DMS153 treated with DMSO at 0.1 percent for 48 hours (cell line): ENCODE measurements around the gene TEPSIN.

Source experiments
- DNase-seq: peaks from one replicate; lab custom pipeline; 2025; ENCODE audit not compliant: unreplicated experiment; lab: John Stamatoyannopoulos, UW

Gene TEPSIN

GRCh38 chr17:81238815-81239713 is at the start of gene TEPSIN, which contains the start of gene NDUFAF8:
Gene TEPSIN (minus strand): TSS chr17:81239055. CDS start chr17:81239033, 22 bp downstream.
Gene NDUFAF8 (plus strand): TSS chr17:81239318. CDS start chr17:81239364, 46 bp downstream.
- peak; percentile 98 for DNase-seq

GRCh38 chr17:81287741-81288430 is 49.0 kb upstream of the TEPSIN start:
- no peak for DNase-seq

GRCh38 chr17:81287152-81287551 is 48.3 kb upstream of the TEPSIN start:
- no peak for DNase-seq

- DNase-seq, result no peak
These were observed 47.8 kb upstream of the TEPSIN start for GRCh38 chr17:81286491-81287145.

GRCh38 chr17:81285894-81286293 is 47.0 kb upstream of the TEPSIN start:
- DNase-seq, result no peak

GRCh38 chr17:81285179-81285878 is 46.5 kb upstream of the TEPSIN start:
- DNase-seq, result no peak

GRCh38 chr17:81282876-81283275 is 44.0 kb upstream of the TEPSIN start:
- DNase-seq, result no peak

- no peak for DNase-seq
These were observed 43.3 kb upstream of the TEPSIN start for GRCh38 chr17:81282141-81282540.

- no peak for DNase-seq
These were observed 41.7 kb upstream of the TEPSIN start for GRCh38 chr17:81280571-81280970.

- no peak for DNase-seq
These were observed 40.7 kb upstream of the TEPSIN start for GRCh38 chr17:81279278-81280275.

GRCh38 chr17:81278831-81279230 is 40.0 kb upstream of the TEPSIN start:
- no peak for DNase-seq

GRCh38 chr17:81277946-81278693 is 39.3 kb upstream of the TEPSIN start:
- DNase-seq, result no peak

- peak; percentile 83 for DNase-seq
These were observed 38.6 kb upstream of the TEPSIN start for GRCh38 chr17:81277421-81277820.

GRCh38 chr17:81276781-81277180 is 37.9 kb upstream of the TEPSIN start:
- DNase-seq, result no peak

GRCh38 chr17:81274471-81274855 is 35.6 kb upstream of the TEPSIN start:
- no peak for DNase-seq

GRCh38 chr17:81273698-81274470 is 35.0 kb upstream of the TEPSIN start:
- no peak for DNase-seq

GRCh38 chr17:81272616-81273015 is 33.8 kb upstream of the TEPSIN start:
- DNase-seq, result peak; percentile 26

GRCh38 chr17:81271226-81271625 is 32.4 kb upstream of the TEPSIN start:
- DNase-seq, result no peak
